Central memory CD8-positive, alpha-beta T cell (primary cell): Measurements from ENCODE around the gene LPP.

Source experiments
- ATAC-seq: fragments of 150-1000 bp; cut with Tn5 transposase; replicated peaks from 2 replicates; pipeline ENCODE4 v1.10.0; 2022; ENCODE audit warnings: mild to moderate bottlenecking, moderate FRiP score, moderate number of reproducible peaks; ENCODE audit not compliant: poor library complexity, severe bottlenecking; ENCODE audit errors: extremely low read depth
- DNase-seq, 2 donors: peaks; one replicate each; pipeline ENCODE4 v3.0.0; 2021; ENCODE audit warnings: low spot score in 2 of 2
- H3K27ac Mint-ChIP-seq: one replicate; pipeline ENCODE4 v1.8.0; 2022; ENCODE audit warnings: low read depth, mild to moderate bottlenecking, moderate library complexity, mixed read lengths
- H3K27me3 Mint-ChIP-seq: one replicate; pipeline ENCODE4 v1.8.0; 2022; ENCODE audit warnings: mixed read lengths
- H3K36me3 Mint-ChIP-seq: one replicate; pipeline ENCODE4 v1.8.0; 2022; ENCODE audit warnings: mild to moderate bottlenecking, moderate library complexity, mixed read lengths; ENCODE audit not compliant: insufficient read depth
- H3K4me1 Mint-ChIP-seq: one replicate; pipeline ENCODE4 v1.8.0; 2022; ENCODE audit warnings: mixed read lengths
- H3K4me3 Mint-ChIP-seq: one replicate; pipeline ENCODE4 v1.8.0; 2022; ENCODE audit warnings: mild to moderate bottlenecking, moderate library complexity, mixed read lengths
- H3K9me3 Mint-ChIP-seq: one replicate; pipeline ENCODE4 v1.8.0; 2022; ENCODE audit warnings: mixed read lengths

LPP gene

GRCh38 chr3:188227442-188227841, 73.5 kb downstream of the LPP start:
- peaks cover 9% of the 10 kb centered on the region for H3K36me3 Mint-ChIP-seq
- no peak overlapping the region for H3K27ac Mint-ChIP-seq
- ATAC-seq (no peak), DNase-seq (no peak)
- no peaks in the 10 kb centered on the region for H3K27me3 Mint-ChIP-seq
- peaks cover 19% of the 10 kb centered on the region for H3K4me1 Mint-ChIP-seq
- no peaks in the 10 kb centered on the region for H3K9me3 Mint-ChIP-seq
- no peak overlapping the region for H3K4me3 Mint-ChIP-seq

GRCh38 chr3:188229177-188229576, 75.2 kb downstream of the LPP start:
- no peak for ATAC-seq

GRCh38 chr3:188229726-188230125, 75.8 kb downstream of the LPP start:
- ATAC-seq = no peak
- no peaks in the 10 kb centered on the region for H3K27me3 Mint-ChIP-seq
- peaks cover 9% of the 10 kb centered on the region for H3K36me3 Mint-ChIP-seq
- no peak overlapping the region for H3K27ac Mint-ChIP-seq
- no peak overlapping the region for H3K4me3 Mint-ChIP-seq
- H3K4me1 Mint-ChIP-seq = peaks cover 30% of the 10 kb centered on the region
- no peak for DNase-seq
- H3K9me3 Mint-ChIP-seq = no peaks in the 10 kb centered on the region

More at GRCh38 chr3:188229177-188229576, 75.2 kb downstream of the LPP start:
- Mint-ChIP-seq H3K27me3 (no peaks in the 10 kb centered on the region), H3K4me3 (no peak overlapping the region), H3K27ac (no peak overlapping the region), H3K4me1 (peaks cover 26% of the 10 kb centered on the region), H3K36me3 (peaks cover 9% of the 10 kb centered on the region), H3K9me3 (no peaks in the 10 kb centered on the region)
- no peak for DNase-seq

GRCh38 chr3:188230962-188231361, 77.0 kb downstream of the LPP start:
- Mint-ChIP-seq H3K27ac (no peak overlapping the region), H3K9me3 (no peaks in the 10 kb centered on the region), H3K4me1 (peaks cover 33% of the 10 kb centered on the region), H3K27me3 (no peaks in the 10 kb centered on the region), H3K4me3 (no peak overlapping the region), H3K36me3 (peaks cover 8% of the 10 kb centered on the region)
- no peak for ATAC-seq
- no peak for DNase-seq

GRCh38 chr3:188231456-188231855, 77.5 kb downstream of the LPP start:
- H3K27ac Mint-ChIP-seq = no peak overlapping the region
- H3K36me3 Mint-ChIP-seq = peaks cover 7% of the 10 kb centered on the region
- peaks cover 36% of the 10 kb centered on the region for H3K4me1 Mint-ChIP-seq
- H3K9me3 Mint-ChIP-seq = no peaks in the 10 kb centered on the region
- ATAC-seq (no peak), DNase-seq (no peak)
- H3K27me3 Mint-ChIP-seq = no peaks in the 10 kb centered on the region
- H3K4me3 Mint-ChIP-seq = no peak overlapping the region

- no peak for ATAC-seq
- H3K4me3 Mint-ChIP-seq = no peak overlapping the region
- H3K36me3 Mint-ChIP-seq = peaks cover 7% of the 10 kb centered on the region
- peaks cover 36% of the 10 kb centered on the region for H3K4me1 Mint-ChIP-seq
- H3K9me3 Mint-ChIP-seq = no peaks in the 10 kb centered on the region
- DNase-seq = no peak
- H3K27me3 Mint-ChIP-seq = no peaks in the 10 kb centered on the region
- no peak overlapping the region for H3K27ac Mint-ChIP-seq
Observed at GRCh38 chr3:188232656-188233055, 78.7 kb downstream of the LPP start.

- Mint-ChIP-seq H3K9me3 (no peaks in the 10 kb centered on the region), H3K36me3 (peaks cover 10% of the 10 kb centered on the region), H3K4me1 (peaks cover 35% of the 10 kb centered on the region), H3K27ac (no peak overlapping the region), H3K4me3 (no peak overlapping the region), H3K27me3 (no peaks in the 10 kb centered on the region)
- ATAC-seq (no peak), DNase-seq (no peak)
Observed at GRCh38 chr3:188233320-188233719, 79.4 kb downstream of the LPP start.

- Mint-ChIP-seq H3K4me3 (no peak overlapping the region), H3K4me1 (peaks cover 36% of the 10 kb centered on the region), H3K36me3 (peaks cover 12% of the 10 kb centered on the region), H3K27me3 (no peaks in the 10 kb centered on the region), H3K27ac (peak overlapping the region; percentile 6), H3K9me3 (no peaks in the 10 kb centered on the region)
- ATAC-seq (no peak), DNase-seq (no peak)
Observed at GRCh38 chr3:188234132-188234531, 80.2 kb downstream of the LPP start.

- H3K9me3 Mint-ChIP-seq = no peaks in the 10 kb centered on the region
- ATAC-seq (no peak), DNase-seq (no peak)
- no peak overlapping the region for H3K27ac Mint-ChIP-seq
- H3K4me1 Mint-ChIP-seq = peaks cover 49% of the 10 kb centered on the region
- no peaks in the 10 kb centered on the region for H3K27me3 Mint-ChIP-seq
- no peak overlapping the region for H3K4me3 Mint-ChIP-seq
- peaks cover 8% of the 10 kb centered on the region for H3K36me3 Mint-ChIP-seq
Observed at GRCh38 chr3:188236271-188236670, 82.3 kb downstream of the LPP start.

- ATAC-seq (no peak), DNase-seq (no peak)
- no peak overlapping the region for H3K4me3 Mint-ChIP-seq
- no peaks in the 10 kb centered on the region for H3K27me3 Mint-ChIP-seq
- H3K36me3 Mint-ChIP-seq = peaks cover 5% of the 10 kb centered on the region
- peaks cover 52% of the 10 kb centered on the region for H3K4me1 Mint-ChIP-seq
- H3K9me3 Mint-ChIP-seq = no peaks in the 10 kb centered on the region
- no peak overlapping the region for H3K27ac Mint-ChIP-seq
Observed at GRCh38 chr3:188239035-188239434, 85.1 kb downstream of the LPP start.

- Mint-ChIP-seq H3K4me1 (peaks cover 52% of the 10 kb centered on the region), H3K27me3 (no peaks in the 10 kb centered on the region), H3K27ac (no peak overlapping the region), H3K36me3 (peaks cover 5% of the 10 kb centered on the region), H3K4me3 (no peak overlapping the region), H3K9me3 (no peaks in the 10 kb centered on the region)
- ATAC-seq (no peak), DNase-seq (no peak)
Observed at GRCh38 chr3:188239577-188239976, 85.6 kb downstream of the LPP start.

- Mint-ChIP-seq H3K9me3 (no peaks in the 10 kb centered on the region), H3K36me3 (peaks cover 5% of the 10 kb centered on the region), H3K4me1 (peaks cover 52% of the 10 kb centered on the region), H3K4me3 (no peak overlapping the region), H3K27ac (no peak overlapping the region), H3K27me3 (no peaks in the 10 kb centered on the region)
- DNase-seq (no peak), ATAC-seq (no peak)
Observed at GRCh38 chr3:188240189-188240981, 86.4 kb downstream of the LPP start.

- Mint-ChIP-seq H3K27me3 (no peaks in the 10 kb centered on the region), H3K27ac (no peak overlapping the region)
- DNase-seq = no peak
Observed at GRCh38 chr3:188241072-188241471, 87.1 kb downstream of the LPP start.

More at GRCh38 chr3:188241072-188241471, 87.1 kb downstream of the LPP start:
- H3K4me3 Mint-ChIP-seq = no peak overlapping the region
- H3K9me3 Mint-ChIP-seq = no peaks in the 10 kb centered on the region
- no peak for ATAC-seq
- H3K4me1 Mint-ChIP-seq = peaks cover 56% of the 10 kb centered on the region
- peaks cover 5% of the 10 kb centered on the region for H3K36me3 Mint-ChIP-seq
